Muscle layer of colon (tissue), 2 donors: ENCODE measurements around the gene RHOH.

ENCODE experiments used
- H3K27ac ChIP-seq: one replicate; pipeline ENCODE4 v1.7.0; 2013; ENCODE audit warnings: low read depth, mild to moderate bottlenecking, low read length, moderate library complexity
- H3K27me3 ChIP-seq, 2 donors: one replicate each; pipeline ENCODE4 v1.7.0; 2013; ENCODE audit warnings: low read length in 2 of 2, mild to moderate bottlenecking in 2 of 2; ENCODE audit not compliant: insufficient read depth in 2 of 2, control insufficient read depth in 1 of 2
- H3K36me3 ChIP-seq: one replicate; pipeline ENCODE4 v1.7.0; 2013; ENCODE audit warnings: mild to moderate bottlenecking, low read length; ENCODE audit not compliant: insufficient read depth
- H3K4me1 ChIP-seq: one replicate; pipeline ENCODE4 v1.7.0; 2013; ENCODE audit warnings: mild to moderate bottlenecking, low read length; ENCODE audit not compliant: insufficient read depth
- H3K4me3 ChIP-seq, 2 donors: one replicate each; pipeline ENCODE4 v1.7.0; 2013; ENCODE audit warnings: low read length in 2 of 2, low read depth in 1 of 2, mild to moderate bottlenecking in 1 of 2, moderate library complexity in 1 of 2
- H3K9ac ChIP-seq: one replicate; pipeline ENCODE4 v1.7.0; 2013; ENCODE audit warnings: low read length
- H3K9me3 ChIP-seq: one replicate; pipeline ENCODE4 v1.7.0; 2013; ENCODE audit warnings: mild to moderate bottlenecking, low read length
- donor health status: abdominal sarcoma.
- donor health status: Adenocarcinoma of cecum.

The RHOH gene

DNA sequence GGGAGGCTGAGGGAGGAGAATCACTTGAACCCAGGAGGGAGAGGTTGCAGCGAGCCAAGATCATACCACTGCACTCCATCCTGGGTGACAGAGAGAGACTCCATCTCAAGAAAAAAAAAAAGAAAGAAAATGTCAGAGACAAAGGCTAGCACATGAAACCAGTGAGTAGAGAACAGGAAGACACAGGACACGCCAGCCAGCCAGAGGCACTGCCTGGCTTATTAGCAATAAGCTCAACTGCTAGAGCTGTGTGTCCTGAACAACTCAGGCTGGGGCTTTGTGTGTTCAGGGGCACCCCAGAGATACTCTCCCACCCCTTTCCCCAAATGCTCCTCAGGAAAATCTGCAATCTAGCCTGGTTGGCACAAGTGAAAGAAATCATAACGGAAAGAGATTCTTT is 60.0 kb downstream of the RHOH start:
- Histone ChIP-seq H3K9ac (no peak overlapping the region), H3K4me1 (peaks cover 8% of the 10 kb centered on the region), H3K36me3 (no peaks in the 10 kb centered on the region), H3K9me3 (no peaks in the 10 kb centered on the region), H3K27me3 (no peaks in the 10 kb centered on the region), H3K4me3 (no peak overlapping the region), H3K27ac (no peak overlapping the region)

DNA sequence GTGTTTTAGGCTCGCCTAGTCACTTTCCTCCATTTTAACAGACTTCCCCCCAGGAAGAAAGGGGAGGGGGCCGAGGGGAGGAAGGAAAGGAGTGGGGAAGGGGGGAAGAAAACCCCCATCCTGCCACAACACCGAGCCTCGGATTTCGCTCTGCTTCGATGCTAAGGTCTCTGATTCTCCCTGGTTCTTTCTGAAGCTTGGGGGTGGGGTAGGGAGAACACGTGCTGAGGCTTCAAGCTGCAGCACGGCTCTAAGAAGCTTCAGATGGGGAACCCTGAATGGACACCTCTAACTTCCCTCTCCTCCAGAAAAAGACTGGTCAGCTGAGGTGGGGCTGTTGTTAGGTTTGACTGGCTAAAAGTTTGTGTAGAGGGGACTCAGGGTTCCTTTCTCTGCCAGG is 61.8 kb downstream of the RHOH start:
- peaks cover 8% of the 10 kb centered on the region for H3K4me1 ChIP-seq
- no peak overlapping the region for H3K9ac ChIP-seq
- no peaks in the 10 kb centered on the region for H3K36me3 ChIP-seq
- H3K27ac ChIP-seq = no peak overlapping the region
- H3K4me3 ChIP-seq = no peak overlapping the region
- no peaks in the 10 kb centered on the region for H3K9me3 ChIP-seq
- H3K27me3 ChIP-seq = no peaks in the 10 kb centered on the region

DNA sequence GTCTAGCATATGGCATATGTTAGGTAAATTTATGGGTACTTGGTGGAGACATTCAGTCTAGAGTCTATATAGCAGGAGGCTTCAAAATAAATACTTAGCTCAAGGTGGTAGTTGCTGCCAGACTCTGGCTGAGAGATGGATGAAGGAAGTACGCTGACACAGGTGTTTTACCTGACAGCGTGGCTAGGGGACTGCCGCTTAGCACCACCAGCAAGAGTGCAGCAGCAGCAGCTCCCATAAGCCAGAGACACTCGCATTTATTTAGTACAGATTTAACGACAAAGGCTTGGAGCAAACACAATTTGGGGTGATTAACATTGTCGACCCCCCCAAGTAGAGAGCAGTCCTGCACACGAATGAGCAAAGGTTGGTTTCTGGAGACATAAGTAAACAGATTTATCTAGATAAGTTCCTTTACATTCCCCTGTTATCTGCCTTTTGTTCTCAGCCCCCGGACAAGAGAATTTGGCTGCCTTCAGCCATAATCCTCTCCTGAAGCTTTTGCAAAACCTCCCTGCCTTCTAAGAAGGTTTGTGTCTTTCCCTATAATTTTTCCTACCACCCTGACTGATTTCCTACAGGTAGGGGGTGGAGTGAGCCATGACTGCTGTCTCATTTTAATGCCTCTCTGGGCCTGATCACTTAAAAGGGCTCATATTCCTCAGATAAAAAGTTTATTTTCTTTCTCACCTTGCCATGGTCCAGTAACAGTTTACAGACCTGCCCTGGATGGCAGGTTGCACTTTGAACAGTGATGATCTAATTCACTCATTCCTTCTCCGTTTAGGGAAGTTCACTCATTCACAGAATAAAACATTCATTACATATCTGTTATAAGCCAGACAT is 64.6 kb downstream of the RHOH start:
- Histone ChIP-seq H3K4me3 (no peak overlapping the region), H3K27ac (no peak overlapping the region), H3K9me3 (no peaks in the 10 kb centered on the region), H3K36me3 (no peaks in the 10 kb centered on the region), H3K9ac (no peak overlapping the region), H3K4me1 (no peaks in the 10 kb centered on the region), H3K27me3 (no peaks in the 10 kb centered on the region)

DNA sequence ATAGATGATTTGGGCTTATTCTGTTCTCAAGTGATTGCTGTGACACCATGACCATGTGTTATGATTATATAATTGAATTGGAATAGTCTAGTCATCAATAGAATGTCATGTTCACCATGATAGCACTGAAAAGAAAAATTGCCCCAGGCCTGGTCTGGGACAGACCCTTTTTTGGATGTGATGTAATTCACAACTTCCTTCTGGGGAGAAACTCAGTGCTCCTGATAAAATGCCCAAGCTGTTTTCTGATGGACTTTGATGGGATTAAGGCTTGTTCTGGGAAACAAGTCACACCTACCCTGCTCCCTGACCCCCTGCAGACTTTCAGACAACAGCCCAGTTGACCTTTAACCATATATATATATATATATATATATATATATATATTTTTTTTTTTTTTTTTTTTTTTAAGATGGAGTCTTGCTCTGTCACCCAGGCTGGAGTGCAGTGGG is 65.3 kb downstream of the RHOH start:
- H3K4me1 ChIP-seq = no peaks in the 10 kb centered on the region
- no peaks in the 10 kb centered on the region for H3K27me3 ChIP-seq
- no peak overlapping the region for H3K27ac ChIP-seq
- H3K9me3 ChIP-seq = no peaks in the 10 kb centered on the region
- H3K36me3 ChIP-seq = no peaks in the 10 kb centered on the region
- no peak overlapping the region for H3K9ac ChIP-seq
- H3K4me3 ChIP-seq = no peak overlapping the region

DNA sequence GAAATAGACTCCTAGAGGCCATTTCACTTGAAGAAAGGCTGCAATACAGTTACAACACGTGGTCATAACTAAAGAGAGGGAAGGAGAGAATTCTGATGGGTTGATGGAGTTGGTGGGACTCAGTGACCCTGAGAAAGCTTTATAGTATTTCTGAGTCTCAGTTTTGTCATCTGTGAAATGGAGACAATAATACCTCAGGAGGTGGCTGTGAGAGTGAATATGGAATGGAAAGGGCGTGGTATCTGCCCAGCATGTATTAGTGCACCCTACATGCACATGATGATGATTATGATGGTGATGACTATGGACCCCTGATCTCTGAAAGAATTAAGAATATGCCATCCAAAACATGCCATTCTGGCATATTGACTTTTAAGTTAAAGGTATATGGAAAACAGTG is 66.0 kb downstream of the RHOH start:
- Histone ChIP-seq H3K36me3 (no peaks in the 10 kb centered on the region), H3K4me1 (no peaks in the 10 kb centered on the region), H3K27me3 (no peaks in the 10 kb centered on the region), H3K9ac (no peak overlapping the region), H3K9me3 (no peaks in the 10 kb centered on the region), H3K27ac (no peak overlapping the region), H3K4me3 (no peak overlapping the region)

DNA sequence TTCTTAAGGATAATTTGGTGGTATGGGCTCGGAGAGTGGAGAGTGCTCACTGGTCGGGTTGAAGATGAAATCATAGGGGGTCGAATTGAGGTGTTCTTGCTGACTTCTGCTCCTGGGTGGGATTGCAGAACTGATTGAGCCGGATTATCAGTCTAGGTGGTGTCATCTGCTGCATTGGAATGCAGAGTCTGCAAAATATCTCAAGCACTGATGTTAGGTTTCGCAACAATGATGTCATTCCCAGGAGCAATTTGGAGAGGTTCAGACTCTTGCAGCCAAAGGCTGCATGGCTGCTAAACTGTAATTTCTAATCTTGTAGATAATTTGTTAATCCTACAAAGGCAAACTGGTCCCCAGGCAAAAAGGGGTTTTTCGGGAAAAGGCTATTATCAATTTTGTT is 67.7 kb downstream of the RHOH start:
- H3K4me1 ChIP-seq = no peaks in the 10 kb centered on the region
- no peaks in the 10 kb centered on the region for H3K9me3 ChIP-seq
- H3K27me3 ChIP-seq = no peaks in the 10 kb centered on the region
- no peak overlapping the region for H3K9ac ChIP-seq
- H3K36me3 ChIP-seq = no peaks in the 10 kb centered on the region
- H3K27ac ChIP-seq = no peak overlapping the region
- no peak overlapping the region for H3K4me3 ChIP-seq

DNA sequence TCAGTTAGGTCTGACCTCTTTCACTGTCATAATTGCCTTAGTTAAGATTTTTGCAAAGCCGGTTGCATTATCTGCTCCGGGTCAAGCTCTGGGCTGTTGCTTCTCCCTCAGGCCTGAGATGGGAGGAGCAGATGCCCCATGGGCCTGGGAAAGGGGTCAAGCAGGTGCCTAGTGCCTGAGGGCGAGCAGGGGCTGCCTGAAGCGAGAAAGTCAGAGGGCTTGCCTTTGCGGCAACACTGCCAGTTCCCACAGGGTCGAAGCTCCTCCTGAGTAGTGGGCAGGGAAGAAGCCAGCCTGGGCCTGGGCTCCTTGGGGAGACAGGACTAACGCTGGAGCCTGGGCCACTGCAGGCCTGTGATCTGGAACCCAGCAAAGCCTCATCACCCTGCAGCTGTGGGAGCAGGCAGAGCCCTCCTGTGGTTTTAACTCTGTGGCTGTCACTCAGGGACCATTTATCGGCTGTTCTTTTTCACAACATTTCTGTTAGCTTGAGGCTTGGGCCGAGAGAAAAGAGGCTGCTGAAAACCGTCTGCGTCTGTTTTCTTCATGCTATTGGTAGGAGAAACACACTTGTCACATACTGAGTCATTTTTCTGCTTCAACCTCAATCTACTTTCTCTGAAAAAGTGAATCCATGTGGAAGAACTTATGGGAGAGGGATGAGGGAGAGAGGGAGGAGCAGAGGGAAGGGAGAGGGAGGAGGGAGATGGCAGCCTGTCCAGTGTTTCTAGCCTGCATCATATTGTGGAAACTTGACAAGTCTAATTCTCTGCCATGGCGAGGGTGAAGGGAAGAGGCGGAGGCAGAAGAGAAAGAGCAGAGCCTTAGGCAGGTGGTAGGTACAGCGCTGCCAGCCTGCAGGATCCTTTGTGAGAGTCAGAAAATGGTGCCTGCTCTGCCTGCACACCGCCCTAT is 68.4 kb downstream of the RHOH start:
- Histone ChIP-seq H3K4me3 (no peak overlapping the region), H3K4me1 (no peaks in the 10 kb centered on the region), H3K36me3 (no peaks in the 10 kb centered on the region), H3K27ac (no peak overlapping the region), H3K27me3 (no peaks in the 10 kb centered on the region), H3K9ac (no peak overlapping the region), H3K9me3 (no peaks in the 10 kb centered on the region)

DNA sequence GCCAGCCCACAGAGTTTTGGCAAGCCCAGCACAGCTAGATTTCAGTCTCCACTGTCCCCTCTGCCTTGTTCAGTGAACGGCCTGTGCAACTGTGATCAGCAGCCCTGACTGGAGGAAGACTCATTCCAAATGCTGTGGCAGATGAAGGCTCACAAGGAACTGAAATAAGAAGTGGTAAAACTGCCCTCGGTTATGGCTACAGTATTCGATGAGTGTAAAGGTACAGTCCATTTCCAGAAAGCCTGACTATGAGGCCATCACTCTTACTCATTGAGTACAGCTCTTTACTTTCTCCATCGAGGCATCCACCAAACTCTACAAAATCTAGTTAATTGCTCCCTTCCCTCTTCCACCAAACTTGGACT is 69.1 kb downstream of the RHOH start:
- no peaks in the 10 kb centered on the region for H3K9me3 ChIP-seq
- no peak overlapping the region for H3K4me3 ChIP-seq
- H3K36me3 ChIP-seq = no peaks in the 10 kb centered on the region
- H3K9ac ChIP-seq = no peak overlapping the region
- no peak overlapping the region for H3K27ac ChIP-seq
- H3K4me1 ChIP-seq = no peaks in the 10 kb centered on the region
- H3K27me3 ChIP-seq = no peaks in the 10 kb centered on the region

DNA sequence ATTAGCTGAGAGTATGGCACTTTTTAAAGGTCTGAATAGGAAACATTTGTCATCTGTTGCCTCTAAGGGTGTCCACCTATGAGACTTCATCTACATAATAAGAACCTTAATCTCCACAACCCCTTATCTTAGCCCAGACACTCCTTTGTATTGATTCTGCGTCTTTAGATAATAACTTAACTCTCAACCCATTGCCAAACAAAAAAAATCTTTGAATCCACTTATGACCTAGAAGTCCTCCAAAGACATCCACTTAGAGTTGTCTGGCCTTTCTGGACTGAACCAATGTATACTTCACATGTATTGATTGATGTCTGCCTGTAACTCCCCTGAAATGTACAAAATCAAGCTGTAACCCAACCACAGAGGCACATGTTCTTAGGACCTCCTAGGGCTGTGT is 72.3 kb downstream of the RHOH start:
- no peaks in the 10 kb centered on the region for H3K27me3 ChIP-seq
- H3K4me1 ChIP-seq = no peaks in the 10 kb centered on the region
- no peaks in the 10 kb centered on the region for H3K9me3 ChIP-seq
- no peak overlapping the region for H3K4me3 ChIP-seq
- no peaks in the 10 kb centered on the region for H3K36me3 ChIP-seq
- no peak overlapping the region for H3K9ac ChIP-seq
- H3K27ac ChIP-seq = no peak overlapping the region

DNA sequence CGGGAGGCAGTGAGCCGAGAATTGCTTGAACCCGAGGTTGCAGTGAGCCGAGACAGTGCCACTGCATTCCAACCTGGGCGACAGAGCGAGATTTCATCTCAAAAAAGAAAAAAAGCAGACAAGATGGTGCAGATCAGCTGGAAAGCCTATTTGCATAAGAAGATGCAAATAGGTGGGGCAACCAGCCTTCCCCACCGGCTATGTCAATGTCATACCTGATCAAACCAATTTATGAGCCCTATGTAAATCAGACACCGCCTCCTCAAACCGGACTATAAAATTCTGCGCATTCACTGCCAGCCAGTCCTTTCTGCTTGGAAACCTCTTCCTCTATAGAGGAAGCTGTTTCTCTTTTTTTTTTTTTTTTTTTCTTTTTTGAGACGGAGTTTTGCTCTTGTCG is 73.8 kb downstream of the RHOH start:
- Histone ChIP-seq H3K4me3 (no peak overlapping the region), H3K27ac (no peak overlapping the region), H3K36me3 (no peaks in the 10 kb centered on the region), H3K9me3 (no peaks in the 10 kb centered on the region), H3K27me3 (no peaks in the 10 kb centered on the region), H3K9ac (no peak overlapping the region), H3K4me1 (no peaks in the 10 kb centered on the region)

DNA sequence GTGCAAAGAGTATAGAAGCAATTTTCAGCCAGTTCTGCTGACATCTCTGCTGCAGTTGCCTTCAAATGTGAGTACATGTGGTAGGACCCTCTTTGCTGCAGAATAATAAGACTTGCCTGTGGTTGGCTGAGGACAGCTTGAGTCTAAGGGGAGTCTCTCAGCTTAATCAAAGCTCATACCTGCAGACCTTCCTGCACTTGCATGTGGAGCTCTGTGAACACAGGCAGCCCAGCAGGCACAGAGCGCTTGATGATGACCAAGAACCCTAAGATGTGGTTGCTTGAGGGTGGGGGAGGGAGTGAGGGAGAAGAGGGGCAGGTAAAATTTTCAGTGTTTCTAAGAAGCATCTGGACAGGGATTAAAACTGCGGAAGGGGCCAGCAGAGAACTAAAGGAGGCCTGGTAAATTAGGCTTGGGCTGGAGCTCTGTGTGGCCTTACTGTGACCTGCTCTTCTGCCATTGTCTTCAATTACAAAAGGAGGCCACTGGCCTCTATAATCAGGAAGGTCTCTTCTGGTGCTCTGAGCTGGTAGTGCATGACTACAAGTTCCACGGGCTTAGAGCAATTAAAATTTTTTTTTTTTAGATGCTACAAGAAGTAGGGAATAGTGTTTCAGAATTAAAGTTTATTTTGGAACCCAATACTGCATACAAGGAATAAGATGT is 78.4 kb downstream of the RHOH start:
- Histone ChIP-seq H3K27ac (no peak overlapping the region), H3K4me3 (no peak overlapping the region), H3K9me3 (no peaks in the 10 kb centered on the region), H3K27me3 (no peaks in the 10 kb centered on the region), H3K9ac (no peak overlapping the region), H3K36me3 (no peaks in the 10 kb centered on the region), H3K4me1 (no peaks in the 10 kb centered on the region)
